Activated CD4-positive, CD25-positive, alpha-beta regulatory T cell treated with anti-CD3 and anti-CD28 coated beads, Interleukin-2, amount 50 U/mL, for 16 hours (primary cell): ENCODE data around the gene DRAXIN.

ENCODE experiments used
- DNase-seq: peaks from one replicate; pipeline ENCODE4 v3.0.0-alpha.2; 2020; ENCODE audit warnings: low read depth, low spot score

DRAXIN gene

DNA sequence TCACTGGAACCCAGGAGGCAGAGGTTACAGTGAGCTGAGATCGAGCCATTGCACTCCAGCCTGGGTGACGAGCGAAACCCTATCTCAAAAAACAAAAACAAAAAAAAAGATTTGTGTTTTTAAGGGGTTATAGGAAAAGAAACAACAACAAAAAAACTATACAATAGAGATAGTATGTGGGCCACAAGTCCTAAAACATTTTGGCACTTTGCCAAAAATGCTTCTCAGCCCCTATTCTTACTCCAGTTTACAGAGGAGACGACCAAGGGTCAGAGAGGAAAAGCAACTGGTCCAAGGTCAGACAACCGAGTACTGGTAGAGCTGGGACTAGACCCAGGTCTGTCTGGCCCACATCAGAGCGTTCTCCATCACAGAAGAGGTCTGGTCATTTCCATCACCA lies 33.9 kb upstream of the DRAXIN start:
- no peak for DNase-seq

DNA sequence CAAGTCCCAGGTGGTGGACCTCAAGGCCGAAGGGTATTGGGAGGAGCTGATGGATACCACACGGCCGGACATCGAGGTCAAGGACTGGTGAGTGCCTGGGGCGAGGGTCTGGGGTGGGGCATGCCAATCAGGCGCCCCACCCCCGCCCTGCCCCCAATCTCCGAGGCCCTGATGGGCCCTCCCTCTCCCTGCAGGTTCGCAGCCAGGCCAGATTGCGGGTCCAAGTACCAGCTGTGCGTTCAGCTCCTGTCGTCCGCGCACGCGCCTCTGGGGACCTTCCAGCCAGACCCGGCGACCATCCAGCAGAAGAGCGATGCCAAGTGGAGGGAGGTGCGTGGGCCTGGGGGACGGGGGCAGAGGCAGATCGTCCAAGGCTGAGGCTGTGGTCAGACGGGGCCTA lies 33.0 kb upstream of the DRAXIN start:
- DNase-seq, result no peak

DNA sequence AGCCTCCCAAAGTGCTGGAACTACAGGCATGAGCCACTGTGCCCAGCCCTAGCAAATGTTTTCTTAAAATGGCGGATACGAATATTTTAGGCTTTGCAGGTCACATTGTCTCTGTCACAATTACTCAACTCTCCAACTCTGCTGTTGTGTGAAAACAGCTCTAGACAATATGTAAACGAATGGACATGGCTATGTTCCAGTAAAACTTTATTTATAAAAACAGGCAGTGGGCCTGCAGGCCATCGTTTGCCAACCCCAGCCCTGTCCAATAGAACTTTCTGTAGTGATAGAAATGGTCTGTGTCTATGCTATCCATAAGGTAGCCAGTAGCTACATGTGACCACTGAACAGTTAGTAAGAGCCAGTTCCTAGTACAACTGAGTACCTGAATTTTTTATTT lies 31.8 kb upstream of the DRAXIN start:
- DNase-seq, result no peak

DNA sequence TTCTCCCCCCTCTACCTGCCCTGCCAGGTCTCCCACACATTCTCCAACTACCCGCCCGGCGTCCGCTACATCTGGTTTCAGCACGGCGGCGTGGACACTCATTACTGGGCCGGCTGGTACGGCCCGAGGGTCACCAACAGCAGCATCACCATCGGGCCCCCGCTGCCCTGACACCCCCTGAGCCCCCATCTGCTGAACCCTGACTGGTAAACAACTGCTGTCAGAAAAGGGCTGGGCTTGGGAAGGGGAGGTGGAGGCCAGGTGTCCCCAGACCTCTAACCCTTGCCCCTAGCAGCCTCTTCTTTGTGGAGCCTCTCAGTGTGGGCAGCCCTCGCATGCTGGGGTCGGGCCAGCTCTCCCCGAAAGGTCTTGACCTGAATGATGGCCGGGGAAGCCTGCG lies 30.4 kb upstream of the DRAXIN start:
- no peak for DNase-seq

DNA sequence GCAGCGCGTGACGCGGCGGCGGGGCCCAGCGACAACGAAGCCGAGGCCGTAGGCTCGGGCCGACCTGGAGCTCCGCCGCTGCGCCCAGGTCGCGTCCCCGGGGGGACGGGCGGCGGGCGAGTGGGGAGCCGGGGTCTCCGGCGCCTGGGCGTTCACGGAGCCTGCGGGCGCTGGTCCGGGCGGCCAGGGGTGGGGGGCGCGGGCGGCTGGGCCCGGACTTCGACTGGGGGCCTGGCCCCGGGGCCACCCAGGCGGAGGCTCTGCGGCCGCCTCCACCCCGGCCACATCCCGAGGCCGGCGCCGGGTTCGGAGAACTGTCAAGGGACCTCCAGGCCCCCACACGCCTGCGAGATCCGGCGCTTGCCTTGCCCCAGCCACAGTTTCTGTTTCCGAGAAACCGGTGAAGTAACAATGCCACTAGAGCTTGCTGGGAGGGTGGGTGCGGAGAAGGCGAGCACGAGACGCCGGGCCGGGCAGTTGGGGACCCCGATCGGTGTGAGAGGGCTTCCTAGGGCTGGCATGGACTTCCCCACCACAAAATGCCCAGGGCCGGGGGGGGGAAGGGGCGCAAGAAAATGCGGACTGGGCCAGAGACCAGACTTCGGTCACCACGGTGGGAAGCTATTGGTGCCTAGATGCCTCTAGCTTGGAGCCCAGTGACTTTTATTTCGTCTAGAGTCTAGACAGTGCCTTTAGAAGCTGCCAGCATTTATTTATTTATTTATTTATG lies 27.0 kb upstream of the DRAXIN start:
- DNase-seq, result peak; percentile 38

DNA sequence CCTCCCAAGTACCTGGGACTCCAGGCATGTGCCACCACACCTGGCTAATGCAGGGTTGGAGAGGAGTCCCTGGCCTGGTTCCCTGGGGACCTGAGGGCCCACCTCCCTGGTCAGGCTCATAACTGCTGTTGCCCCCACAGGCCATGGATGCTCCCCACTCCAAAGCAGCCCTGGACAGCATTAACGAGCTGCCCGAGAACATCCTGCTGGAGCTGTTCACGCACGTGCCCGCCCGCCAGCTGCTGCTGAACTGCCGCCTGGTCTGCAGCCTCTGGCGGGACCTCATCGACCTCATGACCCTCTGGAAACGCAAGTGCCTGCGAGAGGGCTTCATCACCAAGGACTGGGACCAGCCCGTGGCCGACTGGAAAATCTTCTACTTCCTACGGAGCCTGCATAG lies 23.0 kb upstream of the DRAXIN start:
- no peak for DNase-seq

DNA sequence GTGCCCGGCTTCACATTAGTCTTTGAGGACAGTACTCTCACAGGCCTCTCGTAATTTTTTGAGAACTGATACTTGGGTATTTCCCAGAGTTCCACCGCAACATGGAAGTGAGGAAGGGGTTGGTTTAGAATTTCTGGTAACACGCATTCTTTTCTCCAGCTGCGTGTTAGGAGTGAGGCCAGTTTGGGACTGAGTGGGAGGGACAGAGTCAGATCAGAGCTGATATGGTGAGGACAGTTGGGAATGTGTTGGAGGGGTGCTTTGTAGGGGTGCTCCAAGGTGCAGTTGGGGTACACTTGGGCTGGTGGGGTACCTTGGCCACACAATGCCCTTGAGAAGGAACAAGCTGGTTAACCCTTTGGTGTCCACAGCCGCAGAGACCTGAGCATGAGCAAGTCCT lies 20.8 kb upstream of the DRAXIN start:
- DNase-seq, result no peak

DNA sequence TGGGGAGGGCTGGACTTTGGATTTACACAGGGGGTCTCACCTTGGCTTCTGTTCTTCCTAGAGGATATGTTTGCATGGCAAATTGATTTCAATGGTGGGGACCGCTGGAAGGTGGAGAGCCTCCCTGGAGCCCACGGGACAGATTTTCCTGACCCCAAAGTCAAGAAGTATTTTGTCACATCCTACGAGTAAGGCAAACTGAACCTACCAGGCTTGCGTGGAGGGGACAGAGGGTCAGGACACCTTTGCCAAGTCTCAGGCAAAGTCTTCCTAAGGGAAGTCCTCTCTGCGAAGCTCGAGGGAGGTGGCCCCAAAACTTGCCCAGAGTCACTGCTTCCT lies 20.3 kb upstream of the DRAXIN start:
- no peak for DNase-seq

DNA sequence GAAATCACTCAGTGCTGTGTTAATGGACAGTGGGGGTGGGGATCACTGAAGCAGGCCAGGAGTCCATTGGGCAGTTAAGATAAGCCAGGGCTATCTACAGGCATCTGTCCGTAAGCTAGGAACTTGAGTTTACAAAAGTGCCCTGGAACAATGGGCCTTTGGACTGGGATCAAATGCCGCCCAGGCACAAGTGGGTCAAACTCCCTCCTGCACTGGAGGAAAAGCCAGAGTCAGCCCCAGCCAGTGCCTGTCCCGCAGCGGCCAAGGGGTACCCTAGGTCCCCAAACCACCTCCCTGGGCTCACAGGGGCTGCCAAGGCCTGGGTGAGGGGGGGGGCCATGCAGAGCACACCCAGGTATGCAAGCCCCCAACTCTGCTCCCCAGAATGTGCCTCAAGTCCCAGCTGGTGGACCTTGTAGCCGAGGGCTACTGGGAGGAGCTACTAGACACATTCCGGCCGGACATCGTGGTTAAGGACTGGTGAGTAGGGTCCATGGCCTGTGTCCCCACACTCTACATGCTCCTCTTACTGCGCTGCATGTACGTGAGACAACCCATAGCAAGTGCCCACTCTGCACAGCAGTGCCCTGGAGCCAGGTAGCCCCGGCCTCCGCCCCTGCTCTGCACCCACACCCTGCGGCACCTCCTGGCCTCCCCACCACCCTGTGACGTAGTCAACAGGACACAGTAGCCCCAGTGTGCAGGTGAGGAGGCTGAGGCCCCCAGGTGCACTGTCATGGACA lies 19.8 kb upstream of the DRAXIN start:
- no peak for DNase-seq

DNA sequence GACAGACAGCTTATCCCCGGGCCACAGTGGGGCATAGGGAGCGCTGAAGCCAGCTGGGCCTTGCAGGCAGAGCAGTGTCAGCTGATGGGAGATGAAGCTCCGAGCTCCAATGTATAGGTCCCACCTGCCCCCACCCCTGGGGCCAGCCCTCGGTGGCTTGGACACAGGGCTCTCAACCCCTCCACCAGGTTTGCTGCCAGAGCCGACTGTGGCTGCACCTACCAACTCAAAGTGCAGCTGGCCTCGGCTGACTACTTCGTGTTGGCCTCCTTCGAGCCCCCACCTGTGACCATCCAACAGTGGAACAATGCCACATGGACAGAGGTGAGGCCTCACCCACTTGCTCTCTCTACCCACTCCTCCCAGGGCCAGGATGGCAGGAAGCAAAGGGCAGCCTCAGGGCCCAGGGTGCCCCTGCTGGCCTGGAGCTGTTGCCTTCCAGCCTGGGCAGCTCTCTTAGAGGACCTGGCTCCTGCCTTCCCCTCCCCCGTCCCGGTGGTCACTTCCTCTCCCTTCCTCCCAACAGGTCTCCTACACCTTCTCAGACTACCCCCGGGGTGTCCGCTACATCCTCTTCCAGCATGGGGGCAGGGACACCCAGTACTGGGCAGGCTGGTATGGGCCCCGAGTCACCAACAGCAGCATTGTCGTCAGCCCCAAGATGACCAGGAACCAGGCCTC lies 18.3 kb upstream of the DRAXIN start:
- DNase-seq, result no peak

DNA sequence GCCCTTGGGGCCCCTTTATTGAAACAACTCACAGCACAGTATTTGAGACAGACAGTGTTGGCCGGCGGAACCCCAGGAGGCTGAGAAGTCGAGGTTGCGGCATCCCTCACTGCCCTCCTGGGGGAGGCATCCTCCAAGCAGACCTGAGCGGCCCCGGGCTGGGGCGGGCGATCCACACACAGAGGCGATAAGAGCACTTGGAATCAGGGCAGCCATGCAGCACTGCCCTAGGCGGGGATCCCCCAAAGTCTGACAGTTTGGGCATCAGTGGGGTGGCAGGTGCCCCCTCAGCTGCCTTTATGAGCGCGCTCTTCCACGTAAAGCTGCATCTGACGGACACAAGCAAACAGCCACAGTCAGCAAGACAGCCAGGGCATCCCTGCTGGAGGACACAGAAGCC lies 17.0 kb upstream of the DRAXIN start:
- DNase-seq, result no peak

DNA sequence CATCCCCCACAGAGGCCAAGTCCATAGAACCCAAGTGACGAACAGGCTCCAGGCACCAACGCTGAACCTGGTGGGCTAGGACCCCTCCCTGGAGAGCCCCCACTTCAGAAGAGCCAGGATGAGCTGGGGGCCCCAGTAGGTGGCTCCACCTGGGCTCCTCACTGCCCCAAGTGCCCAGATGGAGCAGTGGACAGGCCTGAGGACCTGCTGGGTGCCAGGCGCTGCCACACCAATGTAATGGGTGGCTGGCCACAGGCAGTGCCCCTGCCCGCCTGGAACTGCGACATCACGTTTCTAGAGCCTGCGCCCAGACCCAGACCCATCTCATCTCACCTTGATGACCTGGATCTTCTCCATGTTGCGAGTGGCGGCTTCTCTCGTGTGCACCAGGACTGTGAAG lies 16.2 kb upstream of the DRAXIN start:
- DNase-seq, result no peak

DNA sequence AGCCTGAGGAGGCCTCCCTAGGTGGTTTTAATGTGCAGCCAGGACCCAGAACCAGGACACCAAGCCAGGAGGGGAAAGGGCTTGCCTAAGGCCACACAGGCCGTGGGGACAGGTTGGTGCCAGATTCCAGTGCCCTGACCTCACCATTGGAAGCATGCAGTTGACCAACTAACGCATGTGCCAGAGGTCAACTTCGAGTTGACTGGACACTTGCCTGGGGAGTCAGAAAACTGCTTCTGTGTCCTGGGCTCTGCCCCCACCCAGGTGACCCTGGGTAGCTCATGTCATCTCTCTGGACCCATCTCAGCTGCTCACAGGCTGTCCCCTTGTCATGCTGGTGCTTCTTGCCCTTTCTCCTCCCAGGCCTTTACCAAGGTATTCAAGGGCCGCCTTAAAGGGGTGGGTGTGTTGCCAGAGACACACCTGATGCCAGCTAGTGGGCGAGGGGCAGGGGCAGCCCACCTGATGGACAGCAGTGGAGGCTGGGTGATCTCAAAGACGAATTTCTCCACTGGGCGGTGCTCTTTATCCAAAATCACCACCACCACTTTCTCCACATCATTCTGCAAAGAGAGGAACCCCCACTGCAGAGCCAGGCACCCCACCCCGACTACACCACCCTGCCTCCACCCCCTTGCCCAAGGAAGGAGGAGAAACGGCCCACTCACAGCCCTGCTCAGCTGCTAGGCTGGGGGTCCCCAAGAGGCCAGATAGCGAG lies 15.0 kb upstream of the DRAXIN start:
- no peak for DNase-seq

DNA sequence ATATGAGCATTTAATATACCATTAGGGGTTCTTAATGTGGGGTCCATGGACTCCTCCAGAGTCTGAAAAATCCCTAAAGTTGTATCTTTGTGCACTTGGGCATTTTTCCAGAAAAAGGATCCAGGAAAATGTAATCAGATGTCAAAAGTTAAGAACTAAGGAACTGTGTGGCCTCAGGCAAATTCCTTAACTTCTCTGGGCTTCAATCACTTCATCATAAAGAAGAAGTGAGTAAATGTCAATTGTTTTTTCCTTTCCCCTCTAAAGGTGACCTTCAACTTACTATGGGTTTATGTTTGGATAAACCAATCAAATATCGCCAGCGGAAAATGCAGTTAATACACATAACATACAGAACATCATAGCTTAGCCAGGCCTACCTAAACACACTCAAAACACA lies 13.1 kb upstream of the DRAXIN start:
- no peak for DNase-seq

DNA sequence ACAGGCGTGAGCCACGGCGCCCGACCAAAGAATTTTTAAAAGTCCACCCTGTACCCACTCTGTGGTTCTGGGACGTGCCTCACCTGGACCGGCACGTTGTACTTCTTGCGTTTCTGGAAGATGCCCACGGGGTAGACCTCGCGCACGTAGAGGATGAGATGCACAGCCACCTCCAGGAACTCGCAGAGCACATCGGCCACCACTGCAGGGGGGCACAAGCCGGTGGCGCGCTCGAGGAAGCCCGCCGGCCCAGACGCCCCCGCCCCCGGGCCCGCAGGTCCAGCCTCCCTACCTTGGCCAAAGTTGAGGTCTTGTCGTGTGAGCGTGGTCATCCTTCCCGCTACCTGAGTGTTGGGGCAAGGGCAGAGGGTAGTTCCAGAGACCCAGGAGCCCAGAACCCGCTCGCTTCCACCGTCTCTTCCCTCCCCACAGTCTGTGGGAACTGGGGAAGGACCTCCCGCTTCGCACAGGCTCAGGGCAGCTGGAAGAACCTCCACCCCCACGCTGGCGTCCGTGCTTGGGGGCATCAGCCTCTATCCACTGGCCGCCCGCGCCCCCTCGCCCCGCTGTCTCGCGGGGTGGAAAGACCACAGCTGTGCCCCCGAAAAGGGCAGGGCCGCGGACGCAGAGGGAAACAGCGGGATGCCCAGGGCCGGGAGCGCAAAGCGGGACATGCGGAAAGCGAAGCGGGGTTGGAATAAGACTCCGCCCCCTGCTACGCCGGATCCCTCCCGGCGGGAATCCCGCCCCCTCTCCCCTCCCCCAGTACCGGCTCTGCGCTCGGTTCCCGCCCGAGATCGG lies 11.0 kb upstream of the DRAXIN start:
- no peak for DNase-seq

DNA sequence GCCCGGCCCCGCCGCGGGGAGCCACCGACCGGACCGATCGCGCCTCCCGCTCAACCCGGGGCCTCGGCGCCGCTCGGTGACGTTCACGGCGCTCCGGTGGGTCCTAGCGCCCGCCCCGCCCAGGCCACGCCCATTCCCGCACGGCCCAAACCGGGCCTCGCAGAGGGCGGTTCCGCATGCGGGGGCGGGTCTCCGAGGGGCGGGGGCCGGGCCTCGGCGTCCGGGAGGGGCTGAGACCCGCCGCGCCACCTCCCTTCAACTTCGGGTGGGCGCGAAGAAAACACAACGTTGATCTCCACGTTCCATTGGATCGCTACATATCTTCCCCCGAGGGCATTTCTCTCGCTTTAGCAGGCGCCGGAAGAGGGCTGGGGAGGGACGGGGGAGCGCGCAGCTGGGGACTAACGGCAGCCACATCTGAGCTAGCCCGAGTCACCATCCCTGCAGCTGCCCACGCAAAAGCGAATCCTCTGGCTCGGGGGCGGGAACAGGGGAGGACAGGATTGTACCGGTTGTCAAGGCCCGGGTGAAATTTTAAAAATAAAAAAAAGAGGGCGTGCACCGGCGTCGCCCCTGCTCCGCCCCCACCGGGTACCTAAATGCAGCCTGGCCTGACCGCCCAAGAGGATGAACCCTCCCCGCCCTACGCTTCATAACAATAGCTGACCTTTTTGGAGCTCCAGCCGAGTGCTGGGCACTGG lies 10.3 kb upstream of the DRAXIN start, which contains the start of gene MAD2L2:
MAD2L2 (minus strand) TSS at position 78 of the 701 bp plus-strand sequence. CDS start 547 bp downstream, outside the sequence.
- DNase-seq, result peak; percentile 80

DNA sequence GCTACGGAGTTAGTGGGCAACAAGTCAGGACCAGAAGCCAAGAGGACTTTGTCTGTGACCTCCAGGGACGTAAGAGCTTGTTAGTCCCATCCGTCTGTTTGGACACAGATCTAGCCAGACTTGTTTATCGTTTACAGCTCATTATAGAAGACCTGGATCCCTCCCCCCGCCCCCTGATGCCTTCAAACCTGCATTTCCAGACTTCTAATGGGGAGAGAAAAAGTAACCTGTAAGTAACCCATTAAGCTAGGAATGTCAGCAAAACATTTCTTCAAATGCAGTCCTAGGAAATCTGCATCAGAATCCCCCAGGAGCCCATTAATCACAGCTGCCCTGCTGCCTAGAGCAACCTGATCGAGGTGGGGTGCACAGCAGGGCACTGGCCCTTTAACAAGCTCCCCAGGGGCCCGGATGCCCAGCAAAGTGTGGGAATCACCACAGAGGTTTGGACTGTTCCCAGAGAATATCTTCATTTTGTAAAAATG lies 9.2 kb upstream of the DRAXIN start:
- DNase-seq, result no peak

DNA sequence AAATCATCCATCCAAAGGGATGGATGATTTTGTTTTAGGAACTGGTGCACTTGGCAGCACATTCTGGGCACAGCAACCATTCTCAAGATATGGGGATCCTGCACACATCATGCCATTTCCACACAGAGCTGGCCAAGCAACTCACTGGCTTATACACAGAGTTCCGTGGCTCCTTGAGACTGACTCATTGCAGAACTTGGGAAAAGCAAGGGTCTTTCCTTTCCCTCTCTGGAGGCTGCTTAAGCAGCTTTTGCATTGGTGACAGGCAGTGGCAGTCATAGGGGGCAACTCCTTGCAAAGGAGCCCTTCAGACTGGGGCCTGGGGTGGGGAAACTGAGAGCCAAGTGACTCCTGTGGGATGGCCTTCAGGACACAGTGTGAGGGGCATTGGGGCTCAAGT lies 8.7 kb upstream of the DRAXIN start:
- DNase-seq, result no peak

DNA sequence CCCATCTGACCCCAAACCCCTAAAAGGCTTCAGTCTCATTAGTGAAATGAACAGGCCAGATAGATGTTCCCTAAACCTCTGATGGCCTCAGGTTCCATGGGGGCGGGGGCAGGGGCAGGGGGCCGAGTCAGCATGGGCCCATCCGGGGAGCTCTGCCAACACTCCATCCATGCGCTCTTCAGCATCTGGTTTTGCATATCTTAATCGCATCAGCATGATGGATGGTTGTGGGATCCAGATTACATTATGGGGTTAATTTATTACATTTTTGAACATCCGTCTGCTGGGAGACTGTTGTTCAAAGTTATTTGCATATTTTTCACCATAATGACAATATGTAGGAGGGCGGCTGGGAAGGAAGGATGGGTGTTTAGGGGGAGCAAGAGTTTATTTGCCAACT lies 7.4 kb upstream of the DRAXIN start:
- DNase-seq, result no peak

DNA sequence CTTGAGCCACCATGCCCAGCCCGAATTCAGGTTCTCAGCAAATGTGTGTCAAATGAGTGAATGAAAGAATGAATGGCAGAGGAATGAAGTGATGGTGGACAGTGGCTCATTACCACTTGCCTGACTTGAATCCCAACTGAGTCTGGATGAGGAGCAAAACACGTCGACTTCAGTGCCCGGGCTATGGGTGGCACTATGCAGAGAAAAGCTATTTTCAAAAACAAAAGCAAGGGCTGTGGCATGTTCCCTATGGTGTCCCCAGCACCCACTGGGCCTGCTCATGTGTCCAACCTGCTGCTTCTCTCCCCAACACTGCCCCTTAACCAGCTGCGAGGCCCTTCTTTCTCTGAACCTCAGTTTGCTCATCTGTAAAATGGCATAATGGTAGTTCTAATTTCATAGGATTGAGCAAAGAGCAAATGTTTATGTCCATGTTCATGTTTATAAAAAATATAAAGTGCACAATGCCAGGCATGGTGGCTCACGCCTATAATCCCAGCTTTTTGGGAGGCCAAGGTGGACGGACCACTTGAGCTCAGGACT lies 6.2 kb upstream of the DRAXIN start:
- no peak for DNase-seq
